ENCODE results near the gene DPP10. TPM values are rescaled to one million over a fixed set of nuclear protein-coding genes. Genes with fewer than 3 reads are reported as not detected.

The DPP10 gene
- total RNA-seq, 1 donor from 2014 or later, result 2.1 TPM

DNA sequence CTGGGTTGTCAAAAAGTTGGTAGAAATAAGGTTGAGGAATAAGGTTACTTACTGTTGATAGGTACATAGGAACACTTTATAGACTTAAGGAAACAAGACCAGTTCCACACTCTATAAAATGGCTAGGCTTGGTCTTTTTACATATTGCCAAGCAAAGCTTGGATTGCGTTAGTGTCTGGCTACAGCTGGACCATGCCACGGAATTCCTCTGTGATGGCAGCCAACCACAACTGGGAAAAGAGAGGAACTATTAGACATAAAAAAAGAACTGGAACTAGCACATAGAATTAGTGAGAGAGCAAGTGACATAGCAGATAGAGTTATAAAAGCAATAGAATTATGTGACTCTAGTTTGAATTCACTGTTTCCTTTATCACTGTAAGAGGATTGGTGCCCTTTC, 17.7 kb upstream of the DPP10 start:
- TF ChIP-seq, protein P1, sequence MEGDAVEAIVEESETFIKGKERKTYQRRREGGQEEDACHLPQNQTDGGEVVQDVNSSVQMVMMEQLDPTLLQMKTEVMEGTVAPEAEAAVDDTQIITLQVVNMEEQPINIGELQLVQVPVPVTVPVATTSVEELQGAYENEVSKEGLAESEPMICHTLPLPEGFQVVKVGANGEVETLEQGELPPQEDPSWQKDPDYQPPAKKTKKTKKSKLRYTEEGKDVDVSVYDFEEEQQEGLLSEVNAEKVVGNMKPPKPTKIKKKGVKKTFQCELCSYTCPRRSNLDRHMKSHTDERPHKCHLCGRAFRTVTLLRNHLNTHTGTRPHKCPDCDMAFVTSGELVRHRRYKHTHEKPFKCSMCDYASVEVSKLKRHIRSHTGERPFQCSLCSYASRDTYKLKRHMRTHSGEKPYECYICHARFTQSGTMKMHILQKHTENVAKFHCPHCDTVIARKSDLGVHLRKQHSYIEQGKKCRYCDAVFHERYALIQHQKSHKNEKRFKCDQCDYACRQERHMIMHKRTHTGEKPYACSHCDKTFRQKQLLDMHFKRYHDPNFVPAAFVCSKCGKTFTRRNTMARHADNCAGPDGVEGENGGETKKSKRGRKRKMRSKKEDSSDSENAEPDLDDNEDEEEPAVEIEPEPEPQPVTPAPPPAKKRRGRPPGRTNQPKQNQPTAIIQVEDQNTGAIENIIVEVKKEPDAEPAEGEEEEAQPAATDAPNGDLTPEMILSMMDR (conservative IDR thresholded peaks at IDR 0.05), result no peak
- Mint-ChIP-seq H3K27ac (ENCODE audit: unreplicated experiment) (no peak overlapping the region), H3K4me3 (no peak overlapping the region), H3K36me3 (ENCODE audit: low read depth) (no peaks in the 10 kb centered on the region), H3K9me3 (no peaks in the 10 kb centered on the region), H3K27me3 (ENCODE audit: low read depth) (peaks cover 6% of the 10 kb centered on the region), H3K4me1 (no peaks in the 10 kb centered on the region)
- DNase-seq (ENCODE audit: low read depth, low spot score), result no peak

DNA sequence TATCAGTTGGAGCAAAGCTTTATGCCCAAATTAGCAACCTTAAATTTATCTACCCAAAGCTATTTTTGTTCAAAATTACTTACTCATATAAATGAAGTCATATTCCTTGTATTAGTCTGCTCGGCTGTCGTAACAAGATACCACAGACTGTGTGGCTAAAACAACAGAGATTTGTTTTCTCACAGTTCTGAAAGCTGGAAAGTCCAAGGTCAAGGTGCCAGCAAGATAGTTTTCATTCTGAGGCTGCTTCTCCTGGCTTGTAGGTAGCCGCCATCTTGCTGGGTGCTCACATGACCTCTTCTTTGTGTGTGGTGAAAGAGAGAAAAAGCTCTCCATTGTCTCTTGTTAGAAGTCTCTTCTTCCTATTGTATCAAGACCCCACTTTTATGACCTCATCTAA, 15.7 kb upstream of the DPP10 start:
- no peaks in the 10 kb centered on the region for H3K4me1 Mint-ChIP-seq
- H3K27me3 Mint-ChIP-seq (ENCODE audit: low read depth), result peaks cover 4% of the 10 kb centered on the region
- no peak overlapping the region for H3K4me3 Mint-ChIP-seq
- TF ChIP-seq, protein P1 (conservative IDR thresholded peaks at IDR 0.05), result no peak
- no peak for DNase-seq (ENCODE audit: low read depth, low spot score)
- no peak overlapping the region for H3K27ac Mint-ChIP-seq (ENCODE audit: unreplicated experiment)
- H3K36me3 Mint-ChIP-seq (ENCODE audit: low read depth), result no peaks in the 10 kb centered on the region
- no peaks in the 10 kb centered on the region for H3K9me3 Mint-ChIP-seq

DNA sequence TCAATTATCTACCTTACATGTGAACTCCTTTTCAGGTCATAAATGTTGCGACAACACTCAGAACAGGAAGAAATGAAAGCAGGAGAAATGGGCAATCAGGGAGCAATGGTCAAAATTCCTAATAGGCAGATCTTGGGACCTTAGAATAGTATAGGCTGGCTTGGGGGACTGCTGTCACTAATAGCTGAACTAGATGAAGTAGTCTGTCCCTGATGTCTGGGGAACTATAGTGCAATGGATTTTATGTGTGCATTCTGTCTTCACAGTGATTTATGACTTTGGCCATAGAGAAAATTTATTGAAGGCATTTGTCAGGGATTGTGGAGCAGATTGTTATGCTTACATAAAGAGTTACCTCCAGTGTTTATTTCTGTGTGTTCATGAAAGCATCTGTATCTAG, 6.1 kb upstream of the DPP10 start:
- no peaks in the 10 kb centered on the region for H3K4me1 Mint-ChIP-seq
- H3K9me3 Mint-ChIP-seq, result peaks cover 5% of the 10 kb centered on the region
- H3K36me3 Mint-ChIP-seq (ENCODE audit: low read depth), result no peaks in the 10 kb centered on the region
- no peak for DNase-seq (ENCODE audit: low read depth, low spot score)
- no peak overlapping the region for H3K4me3 Mint-ChIP-seq
- H3K27me3 Mint-ChIP-seq (ENCODE audit: low read depth), result peaks cover 25% of the 10 kb centered on the region
- TF ChIP-seq, protein P1 (conservative IDR thresholded peaks at IDR 0.05), result no peak
- no peak overlapping the region for H3K27ac Mint-ChIP-seq (ENCODE audit: unreplicated experiment)

DNA sequence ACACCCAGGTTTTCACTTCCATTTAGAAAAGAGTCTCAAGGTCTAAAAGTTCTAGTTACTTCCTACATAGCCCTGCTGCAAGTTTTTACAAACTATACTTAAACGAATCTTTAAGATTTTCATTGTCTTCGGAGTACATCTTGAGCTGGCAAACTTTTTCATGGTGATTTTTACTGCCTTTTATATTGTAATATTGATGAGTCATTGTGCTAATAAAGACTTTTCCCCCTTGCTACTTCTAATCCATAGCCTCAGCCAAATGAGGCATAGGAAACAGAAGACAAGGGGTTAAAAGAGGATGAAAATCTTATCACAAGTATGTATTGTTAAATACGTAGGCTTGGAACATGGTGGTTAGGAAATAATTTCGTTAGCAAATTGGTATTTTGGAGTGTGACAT, 4.1 kb downstream of the DPP10 start:
- no peak overlapping the region for H3K27ac Mint-ChIP-seq (ENCODE audit: unreplicated experiment)
- DNase-seq (ENCODE audit: low read depth, low spot score), result no peak
- H3K9me3 Mint-ChIP-seq, result no peaks in the 10 kb centered on the region
- TF ChIP-seq, protein P1 (conservative IDR thresholded peaks at IDR 0.05), result no peak
- no peak overlapping the region for H3K4me3 Mint-ChIP-seq
- no peaks in the 10 kb centered on the region for H3K4me1 Mint-ChIP-seq
- peaks cover 37% of the 10 kb centered on the region for H3K27me3 Mint-ChIP-seq (ENCODE audit: low read depth)
- H3K36me3 Mint-ChIP-seq (ENCODE audit: low read depth), result no peaks in the 10 kb centered on the region

DNA sequence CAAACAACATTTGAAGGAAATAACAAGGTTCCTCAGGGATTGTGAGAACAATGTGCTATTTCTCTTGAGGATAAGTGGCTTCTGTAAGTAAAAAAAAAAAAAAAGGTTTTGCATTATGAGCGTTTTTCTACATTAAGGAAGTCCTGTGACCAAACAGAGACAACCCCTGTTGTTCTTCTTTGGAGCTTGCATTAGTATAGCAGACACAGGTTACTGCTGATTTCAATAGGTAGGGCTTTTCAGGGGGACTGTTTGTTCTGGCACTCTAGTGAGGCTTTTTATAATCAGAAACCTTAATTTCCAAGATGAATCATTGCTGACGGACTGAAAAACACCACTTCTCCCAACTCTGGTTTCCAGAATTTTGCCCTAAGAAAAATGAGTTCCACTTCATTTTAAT, 8.2 kb downstream of the DPP10 start:
- H3K4me3 Mint-ChIP-seq, result no peak overlapping the region
- TF ChIP-seq, protein P1 (conservative IDR thresholded peaks at IDR 0.05), result no peak
- peaks cover 5% of the 10 kb centered on the region for H3K9me3 Mint-ChIP-seq
- H3K27ac Mint-ChIP-seq (ENCODE audit: unreplicated experiment), result no peak overlapping the region
- DNase-seq (ENCODE audit: low read depth, low spot score), result no peak
- no peaks in the 10 kb centered on the region for H3K36me3 Mint-ChIP-seq (ENCODE audit: low read depth)
- H3K4me1 Mint-ChIP-seq, result no peaks in the 10 kb centered on the region
- peaks cover 17% of the 10 kb centered on the region for H3K27me3 Mint-ChIP-seq (ENCODE audit: low read depth)

DNA sequence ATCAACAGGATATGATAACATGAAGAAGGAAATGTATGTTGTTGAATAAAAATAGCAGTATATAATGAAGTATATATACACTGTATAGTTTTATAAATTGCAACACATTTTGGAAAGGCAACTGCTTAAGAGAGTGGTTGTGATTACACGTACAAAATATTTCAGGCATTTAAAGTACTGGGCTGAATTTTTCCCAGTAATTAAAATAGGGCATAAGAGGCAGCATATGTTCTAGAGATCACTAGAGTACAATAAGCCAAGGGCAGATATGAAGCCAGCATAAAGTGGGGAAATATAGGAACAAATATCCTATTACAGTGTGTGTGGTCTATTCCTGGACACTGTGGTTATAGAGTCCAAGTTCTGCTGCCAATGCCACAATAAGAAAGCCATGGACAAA, 14.1 kb downstream of the DPP10 start:
- peaks cover 3% of the 10 kb centered on the region for H3K27me3 Mint-ChIP-seq (ENCODE audit: low read depth)
- H3K4me1 Mint-ChIP-seq, result no peaks in the 10 kb centered on the region
- H3K4me3 Mint-ChIP-seq, result no peak overlapping the region
- DNase-seq (ENCODE audit: low read depth, low spot score), result no peak
- H3K36me3 Mint-ChIP-seq (ENCODE audit: low read depth), result no peaks in the 10 kb centered on the region
- H3K27ac Mint-ChIP-seq (ENCODE audit: unreplicated experiment), result no peak overlapping the region
- peaks cover 5% of the 10 kb centered on the region for H3K9me3 Mint-ChIP-seq
- TF ChIP-seq, protein P1 (conservative IDR thresholded peaks at IDR 0.05), result no peak
